ENCODE measurements around the gene MCOLN2. TPM values are rescaled to one million over a fixed set of nuclear protein-coding genes. Genes with fewer than 3 reads are reported as not detected.

MCOLN2 gene
- total RNA-seq, 1 donor from 2014 or later, result 10.1 TPM

GRCh38 chr1:84975035-84975434 is 21.9 kb downstream of the MCOLN2 start:
- no peak for TF ChIP-seq CTCF (IDR thresholded peaks at IDR 0.05)
- DNase-seq, result no peak
- H3K27me3 ChIP-seq, result no peaks in the 10 kb centered on the region
- ATAC-seq, result no peak
- no peaks in the 10 kb centered on the region for H3K9me3 ChIP-seq
- H3K36me3 ChIP-seq, result no peaks in the 10 kb centered on the region
- H3K27ac ChIP-seq, result no peak overlapping the region
- H3K4me1 ChIP-seq, result no peaks in the 10 kb centered on the region
- intact Hi-C loops (cut with DNase I), result no loop called here
- no peak overlapping the region for H3K4me3 ChIP-seq

GRCh38 chr1:84973498-84974334 is 23.2 kb downstream of the MCOLN2 start:
- Histone ChIP-seq H3K4me3 (no peak overlapping the region), H3K9me3 (no peaks in the 10 kb centered on the region), H3K27ac (no peak overlapping the region), H3K27me3 (no peaks in the 10 kb centered on the region), H3K4me1 (no peaks in the 10 kb centered on the region), H3K36me3 (no peaks in the 10 kb centered on the region)
- DNase-seq (no peak), ATAC-seq (no peak)
- TF ChIP-seq CTCF (IDR thresholded peaks at IDR 0.05), result no peak
- intact Hi-C loops (cut with DNase I), result no loop called here

GRCh38 chr1:84972377-84972987 is 24.4 kb downstream of the MCOLN2 start:
- Histone ChIP-seq H3K27me3 (no peaks in the 10 kb centered on the region), H3K4me3 (no peak overlapping the region), H3K36me3 (no peaks in the 10 kb centered on the region), H3K9me3 (no peaks in the 10 kb centered on the region), H3K4me1 (no peaks in the 10 kb centered on the region), H3K27ac (no peak overlapping the region)
- DNase-seq, result no peak
- no peak for ATAC-seq
- no peak for TF ChIP-seq CTCF (IDR thresholded peaks at IDR 0.05)
- intact Hi-C loops (cut with DNase I), result no loop called here

- H3K27me3 ChIP-seq, result no peaks in the 10 kb centered on the region
- intact Hi-C loops (cut with DNase I), result no loop called here
- H3K9me3 ChIP-seq, result no peaks in the 10 kb centered on the region
- no peak for TF ChIP-seq CTCF (IDR thresholded peaks at IDR 0.05)
- no peaks in the 10 kb centered on the region for H3K4me1 ChIP-seq
- no peak overlapping the region for H3K4me3 ChIP-seq
- no peak for ATAC-seq
- H3K36me3 ChIP-seq, result no peaks in the 10 kb centered on the region
- no peak overlapping the region for H3K27ac ChIP-seq
- DNase-seq, result no peak
These were observed 25.0 kb downstream of the MCOLN2 start for GRCh38 chr1:84971957-84972356.

GRCh38 chr1:84969489-84970250 is 27.2 kb downstream of the MCOLN2 start:
- intact Hi-C loops (cut with DNase I), result no loop called here
- Histone ChIP-seq H3K4me1 (no peaks in the 10 kb centered on the region), H3K4me3 (no peak overlapping the region), H3K27ac (no peak overlapping the region), H3K9me3 (no peaks in the 10 kb centered on the region), H3K27me3 (no peaks in the 10 kb centered on the region), H3K36me3 (no peaks in the 10 kb centered on the region)
- DNase-seq, result no peak
- TF ChIP-seq CTCF (IDR thresholded peaks at IDR 0.05), result no peak
- ATAC-seq, result peak; percentile 57

Data from upper lobe of right lung (tissue), 1 donor.